OCI-LY3 (cell line): Measurements from ENCODE around the gene HACD2.

ENCODE experiments used
- H2AFZ ChIP-seq: fragments of 200-600, 300-600 bp; shearing (Covaris generic); 2 replicates; pipeline ENCODE4 v1.6.0; 2014; ENCODE audit warnings: antibody characterized with exemption, low read depth, low read length
- H3K27ac ChIP-seq: fragments of 200-600, 300-600 bp; sonication (generic); 2 replicates; pipeline ENCODE4 v1.5.1; 2014; ENCODE audit warnings: mild to moderate bottlenecking, low read length, moderate library complexity, mixed read lengths
- H3K27me3 ChIP-seq: fragments of 200-600, 300-600 bp; sonication (generic); 2 replicates; pipeline ENCODE4 v1.6.1; 2014; ENCODE audit warnings: low read depth, low read length, mixed read lengths
- H3K36me3 ChIP-seq: fragments of 200-600, 300-600 bp; sonication (generic); replicated peaks from 2 replicates; pipeline ENCODE3; 2014; ENCODE audit warnings: low read depth, low read length, mixed read lengths
- H3K4me1 ChIP-seq: fragments of 300-600, 200-600 bp; sonication (generic); 2 replicates; pipeline ENCODE4 v1.6.1; 2014; ENCODE audit warnings: low read length, mixed read lengths
- H3K4me2 ChIP-seq: fragments of 200-600, 300-600 bp; sonication (generic); 2 replicates; pipeline ENCODE4 v1.6.1; 2014; ENCODE audit warnings: low read length, mixed read lengths
- H3K4me3 ChIP-seq: fragments of 300-600, 200-600 bp; sonication (generic); 2 replicates; pipeline ENCODE4 v1.5.1; 2014; ENCODE audit warnings: antibody characterized with exemption, mild to moderate bottlenecking, low read length, moderate library complexity
- H3K79me2 ChIP-seq: fragments of 300-600, 200-600 bp; shearing (Covaris generic); 2 replicates; pipeline ENCODE4 v1.6.1; 2014; ENCODE audit warnings: mild to moderate bottlenecking, low read length, mixed read lengths
- H3K9ac ChIP-seq: fragments of 300-600, 200-600 bp; shearing (Covaris generic); 2 replicates; pipeline ENCODE4 v1.6.0; 2014; ENCODE audit warnings: mild to moderate bottlenecking, low read length, moderate library complexity
- H3K9me3 ChIP-seq: fragments of 200-600, 300-600 bp; shearing (Covaris generic); 2 replicates; pipeline ENCODE4 v1.6.1; 2014; ENCODE audit warnings: low read length, mixed read lengths; ENCODE audit not compliant: insufficient read depth
- H4K20me1 ChIP-seq: fragments of 200-600, 300-600 bp; sonication (generic); 2 replicates; pipeline ENCODE4 v1.6.1; 2016; ENCODE audit warnings: low read length, mixed read lengths; ENCODE audit not compliant: insufficient read depth
- EZH2phosphoT487 ChIP-seq: fragments of 200-600 bp; shearing (Covaris generic); IDR thresholded peaks from 2 replicates; pipeline ENCODE4 v1.6.1; 2018; ENCODE audit warnings: antibody characterized with exemption, mixed run types, low read depth
- TF ChIP-seq, protein P1 (sequence below): fragments of 200-600, 300-600 bp; sonication (generic); IDR thresholded peaks from 2 replicates; pipeline ENCODE4 v1.5.1; 2014; ENCODE audit warnings: antibody characterized with exemption, low read length, low read depth

The HACD2 gene

DNA sequence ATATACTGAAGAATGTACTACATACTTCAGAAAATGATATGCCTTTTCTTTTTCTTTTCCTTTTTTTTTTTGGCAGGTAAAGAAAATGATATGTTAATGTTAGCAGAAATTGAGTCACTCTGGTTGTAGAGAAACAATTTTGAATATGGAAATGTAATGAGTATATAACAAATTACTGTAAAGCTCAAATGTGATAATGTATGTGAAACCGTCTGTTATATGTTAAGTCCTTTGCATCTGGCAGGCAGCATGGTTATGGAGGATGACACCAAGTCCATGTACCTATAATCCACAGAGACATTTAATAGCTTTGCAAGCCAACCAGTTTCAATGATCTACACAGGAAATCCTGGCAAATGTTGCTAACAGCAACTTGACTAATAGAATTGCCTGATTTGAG, 58.4 kb downstream of the HACD2 start:
- no peaks in the 10 kb centered on the region for H4K20me1 ChIP-seq
- H3K9ac ChIP-seq, result no peak overlapping the region
- no peak overlapping the region for H3K4me2 ChIP-seq
- H3K27ac ChIP-seq, result no peak overlapping the region
- H2AFZ ChIP-seq, result no peak overlapping the region
- H3K79me2 ChIP-seq, result no peaks in the 10 kb centered on the region
- no peaks in the 10 kb centered on the region for H3K9me3 ChIP-seq
- no peak for TF ChIP-seq EZH2phosphoT487
- TF ChIP-seq, protein P1, sequence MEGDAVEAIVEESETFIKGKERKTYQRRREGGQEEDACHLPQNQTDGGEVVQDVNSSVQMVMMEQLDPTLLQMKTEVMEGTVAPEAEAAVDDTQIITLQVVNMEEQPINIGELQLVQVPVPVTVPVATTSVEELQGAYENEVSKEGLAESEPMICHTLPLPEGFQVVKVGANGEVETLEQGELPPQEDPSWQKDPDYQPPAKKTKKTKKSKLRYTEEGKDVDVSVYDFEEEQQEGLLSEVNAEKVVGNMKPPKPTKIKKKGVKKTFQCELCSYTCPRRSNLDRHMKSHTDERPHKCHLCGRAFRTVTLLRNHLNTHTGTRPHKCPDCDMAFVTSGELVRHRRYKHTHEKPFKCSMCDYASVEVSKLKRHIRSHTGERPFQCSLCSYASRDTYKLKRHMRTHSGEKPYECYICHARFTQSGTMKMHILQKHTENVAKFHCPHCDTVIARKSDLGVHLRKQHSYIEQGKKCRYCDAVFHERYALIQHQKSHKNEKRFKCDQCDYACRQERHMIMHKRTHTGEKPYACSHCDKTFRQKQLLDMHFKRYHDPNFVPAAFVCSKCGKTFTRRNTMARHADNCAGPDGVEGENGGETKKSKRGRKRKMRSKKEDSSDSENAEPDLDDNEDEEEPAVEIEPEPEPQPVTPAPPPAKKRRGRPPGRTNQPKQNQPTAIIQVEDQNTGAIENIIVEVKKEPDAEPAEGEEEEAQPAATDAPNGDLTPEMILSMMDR, result no peak
- peaks cover 16% of the 10 kb centered on the region for H3K36me3 ChIP-seq
- H3K4me1 ChIP-seq, result no peaks in the 10 kb centered on the region
- no peak overlapping the region for H3K4me3 ChIP-seq
- H3K27me3 ChIP-seq, result no peaks in the 10 kb centered on the region

DNA sequence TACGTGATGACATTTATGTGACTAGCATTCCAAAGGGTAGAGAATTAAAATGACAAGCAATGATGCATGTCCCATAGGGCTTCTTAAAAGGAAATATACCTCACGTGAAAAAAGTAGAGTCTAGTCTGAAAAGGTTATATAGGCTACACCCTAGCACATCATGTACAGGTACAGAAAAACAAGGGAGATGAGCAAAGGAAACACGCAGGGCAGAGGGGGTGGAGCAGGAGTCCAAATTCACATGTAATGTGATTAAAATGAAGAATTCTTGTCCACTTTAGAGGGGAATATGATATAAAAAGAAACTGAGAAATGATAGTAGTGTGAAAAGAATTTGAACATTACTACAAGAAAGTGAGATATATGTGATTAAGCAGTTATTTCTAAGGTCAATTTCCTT, 59.4 kb downstream of the HACD2 start:
- Histone ChIP-seq H3K4me2 (no peak overlapping the region), H3K36me3 (peaks cover 16% of the 10 kb centered on the region), H2AFZ (no peak overlapping the region), H3K4me1 (no peaks in the 10 kb centered on the region), H3K9me3 (no peaks in the 10 kb centered on the region), H3K27ac (no peak overlapping the region), H3K9ac (no peak overlapping the region), H3K79me2 (no peaks in the 10 kb centered on the region), H3K27me3 (no peaks in the 10 kb centered on the region), H3K4me3 (no peak overlapping the region), H4K20me1 (no peaks in the 10 kb centered on the region)
- TF ChIP-seq EZH2phosphoT487, result no peak
- TF ChIP-seq, protein P1, result no peak

DNA sequence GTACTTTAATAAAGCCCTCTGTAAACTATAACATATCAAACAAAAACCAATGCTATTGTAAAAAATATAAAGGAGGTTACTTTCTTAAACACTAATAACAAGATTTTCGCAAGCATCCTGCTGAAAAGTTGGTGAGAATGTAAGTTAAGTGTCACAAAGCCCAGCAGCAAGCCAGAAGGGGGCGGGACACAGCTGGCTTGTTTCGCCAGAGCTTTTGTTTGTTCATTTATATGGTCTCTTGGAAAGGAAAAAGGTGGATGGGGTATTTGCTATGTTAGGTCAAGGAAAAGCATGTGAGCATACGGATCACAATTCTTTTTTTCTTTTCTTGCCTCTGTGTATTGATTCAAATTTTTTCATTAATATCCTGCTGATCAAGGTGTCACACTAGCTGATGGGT, 59.9 kb downstream of the HACD2 start:
- Histone ChIP-seq H3K27ac (no peak overlapping the region), H3K4me2 (no peak overlapping the region), H3K36me3 (peaks cover 16% of the 10 kb centered on the region), H3K27me3 (no peaks in the 10 kb centered on the region), H3K79me2 (no peaks in the 10 kb centered on the region), H4K20me1 (no peaks in the 10 kb centered on the region), H3K9me3 (no peaks in the 10 kb centered on the region), H3K4me3 (no peak overlapping the region), H2AFZ (no peak overlapping the region), H3K9ac (no peak overlapping the region), H3K4me1 (no peaks in the 10 kb centered on the region)
- no peak for TF ChIP-seq EZH2phosphoT487
- TF ChIP-seq, protein P1, result no peak

DNA sequence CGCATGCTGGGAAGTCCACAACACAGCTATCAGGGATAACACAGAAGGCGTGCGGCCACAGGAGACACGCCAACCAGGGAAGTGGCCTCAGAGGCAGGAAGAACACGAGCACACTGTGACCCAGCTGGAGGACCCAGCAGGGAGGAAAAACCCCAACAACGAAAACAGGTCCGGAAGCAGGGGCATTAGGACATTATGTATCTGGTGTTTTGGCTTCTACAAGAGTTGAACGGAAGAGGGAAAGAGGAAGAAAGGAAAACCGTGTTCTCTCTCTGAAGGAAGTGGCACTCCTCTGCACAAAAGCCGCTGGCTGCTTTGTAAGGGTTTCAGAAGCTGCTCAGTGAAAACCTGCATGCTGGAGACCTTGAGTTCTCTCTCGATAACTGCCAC, 61.8 kb downstream of the HACD2 start:
- Histone ChIP-seq H3K4me3 (no peak overlapping the region), H3K4me2 (no peak overlapping the region), H3K27me3 (no peaks in the 10 kb centered on the region), H2AFZ (no peak overlapping the region), H3K36me3 (peaks cover 15% of the 10 kb centered on the region), H3K4me1 (peaks cover 5% of the 10 kb centered on the region), H3K9me3 (no peaks in the 10 kb centered on the region), H3K79me2 (no peaks in the 10 kb centered on the region), H3K9ac (no peak overlapping the region), H3K27ac (no peak overlapping the region), H4K20me1 (peaks cover 4% of the 10 kb centered on the region; the same call in 1 of the 2 replicates)
- no peak for TF ChIP-seq EZH2phosphoT487
- TF ChIP-seq, protein P1, result no peak
